H1 (cell line): ENCODE data around the gene MDFI. TPM values are rescaled to one million over a fixed set of nuclear protein-coding genes. Genes with fewer than 3 reads are reported as not detected.

Experiments used
- CTCF ChIA-PET: fragments of 300-600 bp; sonication (Branson Sonifier 250); formaldehyde crosslinking; loops from one replicate; lab custom pipeline; 2021; ENCODE audit not compliant: partially characterized antibody; lab: Charles Lee
- POLR2A ChIA-PET: fragments of 300-600 bp; sonication (Branson Sonifier 250); formaldehyde crosslinking; loops from one replicate; lab custom pipeline; 2021; ENCODE audit warnings: inconsistent platforms; ENCODE audit not compliant: partially characterized antibody; lab: Charles Lee
- DNase-seq, 2 experiments: peaks; one replicate each; pipeline versions ENCODE4 v3.0.0 to v3.0.0-alpha.2; 2010 to 2022; ENCODE audit warnings: low spot score in 2 of 2, low read depth in 1 of 2, mixed read lengths in 1 of 2
- FAIRE-seq: peaks from 2 replicates; lab custom pipeline; 2011; peaks lifted over from hg19 to GRCh38; lab: Jason Lieb, UNC
- H2AFZ ChIP-seq: 2 replicates; pipeline ENCODE4 v1.8.1; 2012; ENCODE audit warnings: low read length, inconsistent platforms
- H2AK5ac ChIP-seq: 2 replicates; pipeline ENCODE4 v1.6.1; 2013; ENCODE audit warnings: low read depth, low read length
- H2BK120ac ChIP-seq: replicated peaks from 2 replicates; pipeline ENCODE3; 2013; ENCODE audit warnings: low read depth, low read length, inconsistent platforms
- H2BK12ac ChIP-seq: 2 replicates; pipeline ENCODE4 v1.6.1; 2013; ENCODE audit warnings: low read depth, low read length
- H2BK15ac ChIP-seq: 2 replicates; pipeline ENCODE4 v1.6.1; 2013; ENCODE audit warnings: low read length
- H2BK20ac ChIP-seq: 2 replicates; pipeline ENCODE4 v1.6.1; 2013; ENCODE audit warnings: low read length
- H2BK5ac ChIP-seq: 2 replicates; pipeline ENCODE4 v1.6.1; 2013; ENCODE audit warnings: low read depth, low read length
- H3K14ac ChIP-seq: 2 replicates; pipeline ENCODE4 v1.6.1; 2013; ENCODE audit warnings: inconsistent platforms; ENCODE audit not compliant: insufficient read length
- H3K18ac ChIP-seq: 2 replicates; pipeline ENCODE4 v1.6.1; 2013; ENCODE audit warnings: low read length; ENCODE audit errors: extremely low read depth
- H3K23ac ChIP-seq: 2 replicates; pipeline ENCODE4 v1.6.1; 2013; ENCODE audit warnings: inconsistent platforms; ENCODE audit not compliant: insufficient read length
- H3K23me2 ChIP-seq: 2 replicates; pipeline ENCODE4 v1.6.1; 2013; ENCODE audit warnings: low read depth, low read length
- H3K27ac ChIP-seq: 2 replicates; pipeline ENCODE4 v1.6.1; 2011; ENCODE audit warnings: low read depth, low read length, inconsistent platforms
- H3K27me3 ChIP-seq, 4 experiments: replicated peaks in 1 of 4; 1 replicate in 1 of 4; 2 replicates in 3 of 4; pipeline versions ENCODE4 v1.6.1 to v1.8.1; 2011 to 2013; ENCODE audit warnings: low read length in 3 of 4, mild to moderate bottlenecking in 3 of 4, inconsistent platforms in 2 of 4, mixed read lengths in 2 of 4, moderate library complexity in 1 of 4; ENCODE audit not compliant: control insufficient read depth in 3 of 4, insufficient read depth in 3 of 4; ENCODE audit errors: extremely low read depth in 1 of 4
- H3K36me3 ChIP-seq, 4 experiments: 2 replicates each; pipeline versions ENCODE4 v1.6.1 to v1.8.1; 2011 to 2013; ENCODE audit warnings: mild to moderate bottlenecking in 4 of 4, low read length in 3 of 4, moderate library complexity in 2 of 4, control low read depth in 1 of 4, inconsistent platforms in 1 of 4; ENCODE audit not compliant: insufficient read depth in 4 of 4, control insufficient read depth in 2 of 4
- H3K4ac ChIP-seq: replicated peaks from 2 replicates; pipeline ENCODE3; 2013; ENCODE audit warnings: low read length, low read depth, mixed read lengths, inconsistent platforms; ENCODE audit not compliant: insufficient read length
- H3K4me1 ChIP-seq, 4 experiments: replicated peaks in 1 of 4; 1 replicate in 1 of 4; 2 replicates in 3 of 4; pipeline versions ENCODE4 v1.6.1 to v1.8.1; 2011 to 2013; ENCODE audit warnings: low read length in 3 of 4, inconsistent platforms in 2 of 4, mixed read lengths in 1 of 4; ENCODE audit not compliant: insufficient read depth in 4 of 4, control insufficient read depth in 3 of 4
- H3K4me2 ChIP-seq, 2 experiments: 2 replicates each; pipeline versions ENCODE4 v1.6.1 to v1.8.1; 2011 to 2013; ENCODE audit warnings: low read depth in 2 of 2, low read length in 2 of 2, control low read depth in 1 of 2, inconsistent platforms in 1 of 2, mild to moderate bottlenecking in 1 of 2; ENCODE audit not compliant: insufficient read depth in 1 of 2
- H3K4me3 ChIP-seq, 4 experiments: fragments of 200-600, 300-600 bp in 1 of 4; sonication (generic), shearing (Covaris generic), sonication (Bioruptor Twin) in 1 of 4; 2 replicates each; pipeline versions ENCODE4 v1.5.1 to v1.8.1; 2011 to 2016; ENCODE audit warnings: low read length in 4 of 4, low read depth in 3 of 4, control low read depth in 2 of 4, inconsistent platforms in 2 of 4, mild to moderate bottlenecking in 2 of 4, mixed read lengths in 1 of 4, moderate library complexity in 1 of 4; ENCODE audit not compliant: insufficient read depth in 2 of 4; ENCODE audit errors: extremely low read depth in 1 of 4
- H3K56ac ChIP-seq: replicated peaks from 2 replicates; pipeline ENCODE3; 2013; ENCODE audit warnings: low read depth, mild to moderate bottlenecking, mixed read lengths, low read length, inconsistent platforms; ENCODE audit not compliant: insufficient read length
- H3K79me1 ChIP-seq: 2 replicates; pipeline ENCODE4 v1.6.1; 2013; ENCODE audit warnings: low read depth, low read length, control low read depth
- H3K79me2 ChIP-seq, 2 experiments: 2 replicates each; pipeline versions ENCODE4 v1.6.1 to v1.8.1; 2012 to 2013; ENCODE audit warnings: low read length in 2 of 2, mild to moderate bottlenecking in 2 of 2, inconsistent platforms in 1 of 2; ENCODE audit not compliant: insufficient read depth in 2 of 2, control insufficient read depth in 1 of 2
- H3K9ac ChIP-seq, 4 experiments: replicated peaks in 1 of 4; 1 replicate in 1 of 4; 2 replicates in 3 of 4; pipeline versions ENCODE4 v1.6.1 to v1.8.1; 2011 to 2013; ENCODE audit warnings: low read depth in 3 of 4, low read length in 3 of 4, control low read depth in 2 of 4, mild to moderate bottlenecking in 2 of 4, moderate library complexity in 2 of 4, inconsistent platforms in 1 of 4; ENCODE audit errors: extremely low read depth in 1 of 4
- H3K9me3 ChIP-seq, 2 experiments: 2 replicates each; pipeline versions ENCODE4 v1.6.1 to v1.8.1; 2012 to 2013; ENCODE audit warnings: mild to moderate bottlenecking in 2 of 2, moderate library complexity in 2 of 2, control low read depth in 1 of 2, inconsistent platforms in 1 of 2, low read depth in 1 of 2, low read length in 1 of 2, mixed read lengths in 1 of 2; ENCODE audit not compliant: insufficient read depth in 2 of 2
- H4K20me1 ChIP-seq, 2 experiments: replicated peaks in 1 of 2; 2 replicates each; pipeline versions ENCODE3 to v1.8.1; 2011 to 2013; ENCODE audit warnings: inconsistent platforms in 2 of 2, low read length in 2 of 2, mild to moderate bottlenecking in 1 of 2; ENCODE audit not compliant: insufficient read depth in 2 of 2, control insufficient read depth in 1 of 2
- H4K5ac ChIP-seq: 2 replicates; pipeline ENCODE4 v1.6.1; 2013; ENCODE audit warnings: low read length, low read depth, mixed read lengths, inconsistent platforms; ENCODE audit not compliant: insufficient read length
- H4K8ac ChIP-seq: 2 replicates; pipeline ENCODE4 v1.8.0; 2013; ENCODE audit warnings: mild to moderate bottlenecking, moderate library complexity, low read length, inconsistent platforms; ENCODE audit not compliant: insufficient read depth; ENCODE audit errors: extremely low read depth
- H4K91ac ChIP-seq: replicated peaks from 2 replicates; pipeline ENCODE3; 2013; ENCODE audit warnings: low read length, mixed read lengths, inconsistent platforms; ENCODE audit not compliant: insufficient read length
- FOSL1 ChIP-seq: IDR thresholded peaks from 2 replicates; pipeline ENCODE4 v1.6.1; 2011; ENCODE audit warnings: mild to moderate bottlenecking, low read depth, low read length, moderate library complexity; ENCODE audit not compliant: insufficient read depth
- HDAC2 ChIP-seq, 2 experiments: fragments of 300-600 bp in 1 of 2; sonication (generic) in 1 of 2; IDR thresholded peaks; 2 replicates each; pipeline ENCODE4 v1.6.1; 2011 to 2012; ENCODE audit warnings: low read depth in 2 of 2, low read length in 2 of 2, mild to moderate bottlenecking in 2 of 2, moderate library complexity in 2 of 2, borderline replicate concordance in 1 of 2, inconsistent platforms in 1 of 2
- HDAC6 ChIP-seq: IDR thresholded peaks from one replicate; pipeline ENCODE4 v1.7.1; 2012; ENCODE audit warnings: low read depth, mild to moderate bottlenecking, inconsistent platforms, low read length, moderate library complexity
- MAFK ChIP-seq: IDR thresholded peaks from 2 replicates; pipeline ENCODE4 v1.6.1; 2012; ENCODE audit warnings: low read depth, mild to moderate bottlenecking, improper control_type of control experiment, low read length
- SIX5 ChIP-seq: IDR thresholded peaks from 2 replicates; pipeline ENCODE4 v1.6.1; 2011; ENCODE audit warnings: mild to moderate bottlenecking, low read depth, low read length
- SRF ChIP-seq: IDR thresholded peaks from 2 replicates; pipeline ENCODE4 v1.6.1; 2011; ENCODE audit warnings: mild to moderate bottlenecking, low read depth, low read length, moderate library complexity
- TBP ChIP-seq: IDR thresholded peaks from 2 replicates; pipeline ENCODE4 v1.6.1; 2011; ENCODE audit warnings: low read depth, low read length, improper control_type of control experiment
- WGBS, 2 experiments: shearing (Covaris generic) in 1 of 2; methylation state at CpG; one replicate each; pipeline versions ENCODE4 v1.1.6 to v1.1.7; 2013 to 2015; ENCODE audit warnings: low lambda C conversion rate in 2 of 2, mixed read lengths in 2 of 2, inconsistent platforms in 1 of 2, low coverage in 1 of 2, missing lambda C conversion rate in 1 of 2; ENCODE audit not compliant: insufficient replicate concordance in 2 of 2, insufficient coverage in 1 of 2, insufficient read length in 1 of 2; ENCODE audit errors: extremely low coverage in 1 of 2, missing lambda C conversion rate in 1 of 2; 5-methylcytosine and 5-hydroxymethylcytosine counted together
- polyA plus RNA-seq, 7 experiments: library from polyadenylated mRNA; depleted of rRNA in 3 of 7; stranded (reverse) in 5 of 7; unstranded in 2 of 7; fragments of >200 nt in 5 of 7; fragments of 200-250 nt in 2 of 7; gene quantifications; 1 replicate in 5 of 7; 2 replicates in 1 of 7; 4 replicates in 1 of 7; pipeline versions ENCODE4 v1.2.1 to v1.2.3, GENCODE V29; 2011 to 2013; ENCODE audit warnings: missing spikeins in 2 of 7, mixed read lengths in 2 of 7
- total RNA-seq: library from RNA; stranded (reverse); fragmentation: NEBNext Ultra II Directional; extraction: Animal tissue kit (Norgen Biotek cat#: 25700); gene quantifications from 2 replicates; pipeline ENCODE4 v1.2.1, GENCODE V29; 2021
- TF ChIP-seq, protein P1 (sequence below): IDR thresholded peaks from 2 replicates; pipeline ENCODE4 v1.6.1; 2012; ENCODE audit warnings: inconsistent platforms

Gene MDFI
- total and polyA plus RNA-seq, 2 of the 8 experiments (the other 6 are each of a cell fraction or from before 2014, with no cell fraction given) = 41.0 to 65.6 TPM

DNA sequence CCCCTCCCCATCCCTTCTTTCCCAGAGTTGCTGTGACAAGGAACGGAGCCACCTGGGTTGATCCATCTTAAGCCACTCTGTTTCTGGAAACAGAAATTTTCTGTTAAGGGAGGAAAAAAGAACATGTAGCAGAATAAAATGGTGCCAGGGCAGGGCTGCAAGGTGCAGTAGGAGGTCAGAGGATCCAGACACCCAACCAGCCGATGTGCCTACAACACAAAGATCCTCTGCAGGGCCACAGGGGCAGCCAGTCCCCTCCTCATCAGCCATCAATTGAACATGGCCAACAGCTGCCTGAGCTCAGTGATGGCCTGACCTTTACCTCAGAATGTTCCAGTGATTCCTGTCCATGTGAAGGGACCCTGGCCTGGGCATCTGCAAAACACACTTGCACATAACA is 11.9 kb downstream of the MDFI start:
- H3K36me3 ChIP-seq = peaks cover 0 to 11% (median 2%) of the 10 kb centered on the region in 4 experiments; a peak in 5 of 8 replicates
- H4K5ac ChIP-seq = no peak overlapping the region
- ChIA-PET CTCF (interaction anchor here (0.6 to 4.5 kb wide), 4 partner anchors 31 to 232 kb away, joined by 3 to 28 read pairs (median 4); no protein-coding TSS in a partner anchor), POLR2A (no interaction called here)
- no peak overlapping the region for H2BK12ac ChIP-seq
- H3K4me2 ChIP-seq = no peak overlapping the region
- no peak overlapping the region for H3K4me3 ChIP-seq
- H3K18ac ChIP-seq = no peak overlapping the region
- DNase-seq = no peak
- no peak overlapping the region for H3K56ac ChIP-seq
- H3K79me1 ChIP-seq = no peaks in the 10 kb centered on the region; the same call in 1 of the 2 replicates
- H2AK5ac ChIP-seq = no peak overlapping the region
- H2BK5ac ChIP-seq = no peak overlapping the region
- no peak overlapping the region for H4K91ac ChIP-seq
- no peak overlapping the region for H4K8ac ChIP-seq
- no peak overlapping the region for H2BK120ac ChIP-seq
- no peak overlapping the region for H2BK15ac ChIP-seq
- no peak overlapping the region for H3K27ac ChIP-seq
- H3K9me3 ChIP-seq = no peaks in the 10 kb centered on the region
- TF ChIP-seq, protein P1, sequence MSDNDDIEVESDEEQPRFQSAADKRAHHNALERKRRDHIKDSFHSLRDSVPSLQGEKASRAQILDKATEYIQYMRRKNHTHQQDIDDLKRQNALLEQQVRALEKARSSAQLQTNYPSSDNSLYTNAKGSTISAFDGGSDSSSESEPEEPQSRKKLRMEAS = no peak
- TF ChIP-seq SIX5 (no peak), MAFK (no peak), SRF (no peak), FOSL1 (no peak), HDAC6 (no peak), TBP (no peak), HDAC2 (IDR thresholded peaks at IDR 0.05; ENCODE audit: borderline replicate concordance in 1 of 2, low read depth in 2 of 2, low read length in 2 of 2) (no peak)
- H3K4me1 ChIP-seq = peaks cover 0 to 13% (median 11%) of the 10 kb centered on the region in 4 experiments; a peak in 6 of 7 replicates
- no peak overlapping the region for H3K23ac ChIP-seq
- H4K20me1 ChIP-seq = peaks cover 0 to 7% of the 10 kb centered on the region in 2 experiments
- H3K14ac ChIP-seq = no peak overlapping the region
- 91% methylated on average over 2 of the region's 2 CpGs; no CpG with 5 or more reads in 1 of the 2 experiments for WGBS, 2 experiments
- no peak overlapping the region for H2BK20ac ChIP-seq
- H3K4ac ChIP-seq = no peak overlapping the region
- no peaks in the 10 kb centered on the region; the same call in 1 of the 2 replicates for H3K23me2 ChIP-seq
- H2AFZ ChIP-seq = no peak overlapping the region
- no peak overlapping the region for H3K9ac ChIP-seq
- no peaks in the 10 kb centered on the region for H3K27me3 ChIP-seq
- no peaks in the 10 kb centered on the region for H3K79me2 ChIP-seq
- FAIRE-seq = no peak
